Prostate gland (tissue), 2 donors: ENCODE measurements around the gene GRID1. TPM values are rescaled to one million over a fixed set of nuclear protein-coding genes. Genes with fewer than 3 reads are reported as not detected.

Experiments used
- DNase-seq: peaks from one replicate; pipeline ENCODE4 v3.0.0-alpha.2; 2019; ENCODE audit warnings: low spot score
- H3K27ac ChIP-seq, 2 donors: fragments of 200-600 bp; sonication (generic); 2 replicates each; pipeline ENCODE4 v1.5.1; 2017 to 2019
- H3K27me3 ChIP-seq: fragments of 200-600 bp; sonication (generic); replicated peaks from 2 replicates; pipeline ENCODE4 v1.5.1; 2019; ENCODE audit not compliant: insufficient read depth
- H3K36me3 ChIP-seq, 2 donors: fragments of 200-600 bp; sonication (generic); 1 replicate in 1 of 2; 2 replicates in 1 of 2; pipeline versions ENCODE4 v1.5.1 to v1.8.1; 2017 to 2019
- H3K4me1 ChIP-seq: fragments of 200-600 bp; sonication (generic); replicated peaks from 2 replicates; pipeline ENCODE4 v1.5.1; 2019
- H3K4me3 ChIP-seq, 2 donors: fragments of 200-600 bp; sonication (generic); 2 replicates each; pipeline ENCODE4 v1.5.1; 2017 to 2019
- H3K9me3 ChIP-seq: fragments of 200-600 bp; sonication (generic); 2 replicates; pipeline ENCODE4 v1.5.1; 2017
- POLR2A ChIP-seq: fragments of 450-650 bp; IDR thresholded peaks from one replicate; pipeline ENCODE4 v1.6.1; 2016; ENCODE audit warnings: antibody characterized with exemption, mild to moderate bottlenecking
- POLR2AphosphoS5 ChIP-seq: sonication (generic); formaldehyde crosslinking; IDR thresholded peaks from one replicate; pipeline ENCODE4 v1.6.1; 2017; ENCODE audit warnings: antibody characterized with exemption
- WGBS: methylation state at CpG from one replicate; pipeline ENCODE4 v1.1.5; 2018; 5-methylcytosine and 5-hydroxymethylcytosine counted together
- intact Hi-C: fragments of 100-400 bp; cut with DNase I; formaldehyde crosslinking; loops from one replicate; pipeline ENCODE4 v1.14.2; 2022
- total RNA-seq, 2 donors: library from RNA; depleted of rRNA; stranded (reverse); fragments of >200 nt; gene quantifications; one replicate each; pipeline ENCODE4 v1.1.0, GENCODE V29; 2016
- TF ChIP-seq, protein P1 (sequence below), 4 experiments: fragments of 200-600 bp in 2 of 4; fragments of 450-650 bp in 2 of 4; sonication (generic) in 2 of 4; IDR thresholded peaks; 1 replicate in 3 of 4; 2 replicates in 1 of 4; pipeline ENCODE4 v1.5.1; 2016 to 2019; ENCODE audit warnings: antibody characterized with exemption in 4 of 4, mild to moderate bottlenecking in 2 of 4, moderate library complexity in 2 of 4

GRID1 gene
- total RNA-seq, 2 donors from 2014 or later: 1.0 to 10.0 TPM

- no peaks in the 10 kb centered on the region for H3K36me3 ChIP-seq
- TF ChIP-seq, protein P1, sequence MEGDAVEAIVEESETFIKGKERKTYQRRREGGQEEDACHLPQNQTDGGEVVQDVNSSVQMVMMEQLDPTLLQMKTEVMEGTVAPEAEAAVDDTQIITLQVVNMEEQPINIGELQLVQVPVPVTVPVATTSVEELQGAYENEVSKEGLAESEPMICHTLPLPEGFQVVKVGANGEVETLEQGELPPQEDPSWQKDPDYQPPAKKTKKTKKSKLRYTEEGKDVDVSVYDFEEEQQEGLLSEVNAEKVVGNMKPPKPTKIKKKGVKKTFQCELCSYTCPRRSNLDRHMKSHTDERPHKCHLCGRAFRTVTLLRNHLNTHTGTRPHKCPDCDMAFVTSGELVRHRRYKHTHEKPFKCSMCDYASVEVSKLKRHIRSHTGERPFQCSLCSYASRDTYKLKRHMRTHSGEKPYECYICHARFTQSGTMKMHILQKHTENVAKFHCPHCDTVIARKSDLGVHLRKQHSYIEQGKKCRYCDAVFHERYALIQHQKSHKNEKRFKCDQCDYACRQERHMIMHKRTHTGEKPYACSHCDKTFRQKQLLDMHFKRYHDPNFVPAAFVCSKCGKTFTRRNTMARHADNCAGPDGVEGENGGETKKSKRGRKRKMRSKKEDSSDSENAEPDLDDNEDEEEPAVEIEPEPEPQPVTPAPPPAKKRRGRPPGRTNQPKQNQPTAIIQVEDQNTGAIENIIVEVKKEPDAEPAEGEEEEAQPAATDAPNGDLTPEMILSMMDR (IDR thresholded peaks at IDR 0.05): no peak
- no peak for TF ChIP-seq POLR2AphosphoS5
- TF ChIP-seq POLR2A: no peak
- no peak for DNase-seq
- no peaks in the 10 kb centered on the region for H3K9me3 ChIP-seq
- no peak overlapping the region for H3K27ac ChIP-seq
- H3K27me3 ChIP-seq: no peaks in the 10 kb centered on the region
- intact Hi-C loops: no loop called here
- no peaks in the 10 kb centered on the region for H3K4me1 ChIP-seq
- 73% methylated on average over 7 of the region's 7 CpGs for WGBS
- no peak overlapping the region for H3K4me3 ChIP-seq
Observed at GRCh38 chr10:86182595-86182994, 184.0 kb downstream of the GRID1 start.

GRCh38 chr10:86182150-86182549 is 184.4 kb downstream of the GRID1 start:
- no peak for DNase-seq
- intact Hi-C loops: no loop called here
- no peaks in the 10 kb centered on the region for H3K9me3 ChIP-seq
- no peaks in the 10 kb centered on the region for H3K36me3 ChIP-seq
- H3K27ac ChIP-seq: no peak overlapping the region
- no peak for TF ChIP-seq POLR2AphosphoS5
- TF ChIP-seq POLR2A: no peak
- TF ChIP-seq, protein P1 (IDR thresholded peaks at IDR 0.05): no peak
- H3K27me3 ChIP-seq: no peaks in the 10 kb centered on the region
- WGBS: 60% methylated on average over 13 of the region's 13 CpGs
- no peak overlapping the region for H3K4me3 ChIP-seq
- H3K4me1 ChIP-seq: no peaks in the 10 kb centered on the region

DNA sequence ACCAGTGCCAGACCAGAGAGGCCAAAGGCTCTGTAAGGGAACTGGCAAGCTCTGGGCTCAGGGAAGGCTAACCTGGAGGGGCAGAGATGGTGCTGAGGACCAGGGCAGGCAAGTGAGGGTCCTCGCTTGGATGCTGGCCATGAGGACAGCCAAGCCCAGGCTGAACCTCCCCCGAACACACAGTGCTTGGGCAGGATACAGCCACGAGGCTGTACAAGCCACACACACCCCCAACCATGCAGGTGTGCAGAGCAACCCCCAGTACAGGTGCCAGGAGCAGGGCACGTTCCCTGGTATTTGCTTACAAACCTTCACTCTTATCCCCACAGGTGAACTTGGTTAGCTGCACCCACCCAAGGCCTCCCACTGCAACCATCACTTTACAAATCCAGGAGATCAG is 185.7 kb downstream of the GRID1 start:
- no peak for DNase-seq
- intact Hi-C loops: no loop called here
- Histone ChIP-seq H3K9me3 (no peaks in the 10 kb centered on the region), H3K4me1 (no peaks in the 10 kb centered on the region), H3K4me3 (no peak overlapping the region), H3K27me3 (no peaks in the 10 kb centered on the region), H3K36me3 (no peaks in the 10 kb centered on the region), H3K27ac (no peak overlapping the region)
- WGBS: 72% methylated on average over 4 of the region's 4 CpGs
- TF ChIP-seq, protein P1 (IDR thresholded peaks at IDR 0.05): no peak
- TF ChIP-seq POLR2AphosphoS5 (no peak), POLR2A (no peak)

DNA sequence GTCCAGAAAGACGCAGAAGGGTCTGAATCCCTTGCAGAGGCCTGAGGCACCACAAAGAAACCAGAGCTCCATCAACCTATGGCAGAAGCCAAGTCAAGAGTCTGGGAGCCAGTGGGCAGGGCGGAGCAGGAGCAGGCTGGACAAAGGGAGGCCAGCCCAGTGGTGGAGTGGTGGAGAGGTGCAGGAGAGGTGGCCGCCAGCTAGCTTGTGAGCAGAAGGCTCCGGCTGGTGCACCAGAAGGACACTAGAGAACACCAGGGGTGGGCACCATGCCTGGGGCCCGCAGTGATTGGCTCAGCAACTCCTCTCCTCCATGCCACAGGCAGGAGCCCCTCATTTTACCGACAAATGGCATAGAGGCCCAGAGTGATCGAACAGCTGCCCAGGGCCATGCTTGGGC is 186.6 kb downstream of the GRID1 start:
- H3K4me3 ChIP-seq: no peak overlapping the region
- intact Hi-C loops: no loop called here
- TF ChIP-seq POLR2A: no peak
- TF ChIP-seq POLR2AphosphoS5: no peak
- TF ChIP-seq, protein P1 (IDR thresholded peaks at IDR 0.05): no peak
- DNase-seq: no peak
- WGBS: 92% methylated on average over 7 of the region's 7 CpGs
- H3K9me3 ChIP-seq: no peaks in the 10 kb centered on the region
- H3K27ac ChIP-seq: no peak overlapping the region
- H3K27me3 ChIP-seq: no peaks in the 10 kb centered on the region
- H3K36me3 ChIP-seq: no peaks in the 10 kb centered on the region
- H3K4me1 ChIP-seq: no peaks in the 10 kb centered on the region

DNA sequence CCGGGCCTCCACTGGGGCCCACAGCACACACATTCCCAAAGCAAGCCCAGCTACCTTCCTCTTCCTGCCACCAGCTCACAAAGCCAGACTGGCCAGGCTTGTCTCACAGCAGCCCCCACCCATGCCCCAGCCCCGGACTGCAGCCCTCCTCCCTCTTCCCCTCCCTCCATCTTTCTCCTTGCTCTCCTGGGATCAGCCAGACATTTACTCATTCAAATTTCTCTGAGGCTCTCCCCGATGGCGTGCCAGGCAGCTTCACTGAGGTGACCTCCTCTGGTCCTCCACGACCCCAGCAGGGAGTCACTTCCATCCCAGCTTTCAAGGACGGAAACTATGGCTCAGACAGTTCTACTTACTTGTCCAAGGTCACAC is 187.5 kb downstream of the GRID1 start:
- Histone ChIP-seq H3K27ac (no peak overlapping the region), H3K9me3 (no peaks in the 10 kb centered on the region), H3K4me3 (no peak overlapping the region), H3K36me3 (no peaks in the 10 kb centered on the region), H3K4me1 (no peaks in the 10 kb centered on the region), H3K27me3 (no peaks in the 10 kb centered on the region)
- WGBS: 85% methylated on average over 6 of the region's 6 CpGs
- TF ChIP-seq, protein P1 (IDR thresholded peaks at IDR 0.05): no peak
- TF ChIP-seq POLR2A (no peak), POLR2AphosphoS5 (no peak)
- intact Hi-C loops: no loop called here
- DNase-seq: no peak
